ENCODE results near the gene GZMM.
A peak's percentile ranks its signal among the peaks of the same experiment; 100 is the strongest.
"Not testable (repeated sequence)": the region's sequence is repeated elsewhere in the genome, so short reads cannot be mapped to it uniquely, and the experiment has no call there.

The GZMM gene

GRCh38 chr19:583198-583967 is 39.5 kb downstream of the GZMM start:
- DNase-seq (ENCODE audit: low spot score), result no peak

GRCh38 chr19:583968-584239 is 40.1 kb downstream of the GZMM start:
- DNase-seq (ENCODE audit: low spot score), result no peak

- no peak for DNase-seq (ENCODE audit: low spot score)
Observed at GRCh38 chr19:584240-585001, 40.6 kb downstream of the GZMM start.

- DNase-seq (ENCODE audit: low spot score), result not testable (repeated sequence)
Observed at GRCh38 chr19:585146-585545, 41.3 kb downstream of the GZMM start.

GRCh38 chr19:585551-586110 is 41.8 kb downstream of the GZMM start:
- DNase-seq (ENCODE audit: low spot score), result no peak

GRCh38 chr19:588093-588740 is 44.4 kb downstream of the GZMM start:
- peak; percentile 43 for DNase-seq (ENCODE audit: low spot score)

GRCh38 chr19:588741-589692 is 45.2 kb downstream of the GZMM start:
- DNase-seq (ENCODE audit: low spot score), result no peak

- DNase-seq (ENCODE audit: low spot score), result no peak
Observed at GRCh38 chr19:589693-590395, 46.0 kb downstream of the GZMM start, which contains the start of gene HCN2. Gene HCN2, plus strand, starts transcription at chr19:589881. Its CDS starts 65 bp downstream, at chr19:589946.

- peak; percentile 48 for DNase-seq (ENCODE audit: low spot score)
Observed at GRCh38 chr19:590396-590745, 46.5 kb downstream of the GZMM start.

- DNase-seq (ENCODE audit: low spot score), result no peak
Observed at GRCh38 chr19:590750-591098, 46.9 kb downstream of the GZMM start.

- no peak for DNase-seq (ENCODE audit: low spot score)
Observed at GRCh38 chr19:591099-591958, 47.5 kb downstream of the GZMM start.

GRCh38 chr19:592101-592500 is 48.2 kb downstream of the GZMM start:
- no peak for DNase-seq (ENCODE audit: low spot score)

GRCh38 chr19:593055-593454 is 49.2 kb downstream of the GZMM start:
- no peak for DNase-seq (ENCODE audit: low spot score)

- DNase-seq (ENCODE audit: low spot score), result no peak
Observed at GRCh38 chr19:593505-593904, 49.7 kb downstream of the GZMM start.

- DNase-seq (ENCODE audit: low spot score), result no peak
Observed at GRCh38 chr19:594265-594870, 50.5 kb downstream of the GZMM start.

- DNase-seq (ENCODE audit: low spot score), result no peak
Observed at GRCh38 chr19:595326-596262, 51.7 kb downstream of the GZMM start.

- DNase-seq (ENCODE audit: low spot score), result no peak
Observed at GRCh38 chr19:596263-596655, 52.4 kb downstream of the GZMM start.

GRCh38 chr19:597406-598315 is 53.8 kb downstream of the GZMM start:
- no peak for DNase-seq (ENCODE audit: low spot score)
